Stimulated activated CD4-positive, alpha-beta T cell treated with anti-CD3 and anti-CD28 coated beads, Interleukin-1b, Interleukin-23, amount 100 ng/mL, for 48 hours (primary cell): ENCODE data around the gene SLC16A8.

Experiments used
- DNase-seq: peaks from one replicate; pipeline ENCODE4 v3.0.0-alpha.2; 2020

The SLC16A8 gene

DNA sequence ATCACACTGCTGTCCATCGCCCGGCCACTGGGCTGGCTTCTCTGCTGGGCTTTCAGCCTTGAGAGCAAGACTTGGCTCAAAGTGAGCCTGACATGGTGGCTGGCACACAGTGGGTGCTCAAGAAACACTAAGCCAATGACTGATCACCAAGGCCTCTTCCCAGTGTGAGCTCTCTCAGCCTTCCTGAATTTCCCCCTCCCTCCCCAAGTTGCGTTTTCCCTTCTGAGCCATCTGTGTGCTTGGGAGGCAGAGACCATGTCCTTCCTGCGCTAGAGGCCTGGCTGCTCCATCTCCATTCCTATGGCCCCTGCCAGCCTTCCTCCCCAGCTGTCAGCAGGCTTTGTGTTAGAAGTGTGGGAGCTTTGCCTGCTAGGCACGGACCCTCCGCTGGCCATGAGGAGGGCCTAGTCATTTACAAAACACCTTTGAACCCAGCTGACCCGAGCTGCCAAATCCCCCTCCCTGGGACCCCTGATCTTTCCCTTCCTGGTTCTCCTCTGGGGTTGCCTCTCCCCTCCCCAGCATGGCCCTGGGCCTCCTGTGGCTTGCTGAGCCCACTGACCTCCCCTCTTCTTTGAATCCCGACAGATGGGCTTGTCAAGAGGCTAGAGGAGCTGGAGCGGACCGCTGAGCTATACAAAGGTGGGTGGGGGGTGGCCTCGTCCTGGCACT is 13.6 kb downstream of the SLC16A8 start:
- DNase-seq: no peak

- no peak for DNase-seq
Measured at GRCh38 chr22:38069372-38070249, 14.4 kb downstream of the SLC16A8 start.

- no peak for DNase-seq
Measured at GRCh38 chr22:38068641-38069371, 15.2 kb downstream of the SLC16A8 start.

- no peak for DNase-seq
Measured at GRCh38 chr22:38067761-38068360, 16.1 kb downstream of the SLC16A8 start.

DNA sequence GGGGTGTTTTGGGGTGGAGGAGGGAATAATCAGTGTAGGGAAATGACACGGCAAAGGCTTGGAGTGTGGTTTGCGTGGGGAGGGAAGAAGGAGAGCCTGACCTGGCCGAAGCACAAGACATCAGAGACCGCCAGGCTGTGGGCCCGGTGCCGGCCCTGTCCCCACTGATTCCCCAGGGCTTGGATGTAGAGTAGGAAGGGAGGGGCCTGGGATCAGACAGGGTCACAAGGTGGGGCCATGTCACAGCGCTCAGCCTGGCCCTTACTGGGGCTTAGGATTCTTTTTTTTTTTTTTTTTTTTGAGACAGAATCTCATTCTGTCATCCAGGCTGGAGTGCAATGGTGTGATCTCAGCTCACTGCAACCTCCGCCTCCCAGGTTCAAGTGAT is 17.0 kb downstream of the SLC16A8 start:
- no peak for DNase-seq

DNA sequence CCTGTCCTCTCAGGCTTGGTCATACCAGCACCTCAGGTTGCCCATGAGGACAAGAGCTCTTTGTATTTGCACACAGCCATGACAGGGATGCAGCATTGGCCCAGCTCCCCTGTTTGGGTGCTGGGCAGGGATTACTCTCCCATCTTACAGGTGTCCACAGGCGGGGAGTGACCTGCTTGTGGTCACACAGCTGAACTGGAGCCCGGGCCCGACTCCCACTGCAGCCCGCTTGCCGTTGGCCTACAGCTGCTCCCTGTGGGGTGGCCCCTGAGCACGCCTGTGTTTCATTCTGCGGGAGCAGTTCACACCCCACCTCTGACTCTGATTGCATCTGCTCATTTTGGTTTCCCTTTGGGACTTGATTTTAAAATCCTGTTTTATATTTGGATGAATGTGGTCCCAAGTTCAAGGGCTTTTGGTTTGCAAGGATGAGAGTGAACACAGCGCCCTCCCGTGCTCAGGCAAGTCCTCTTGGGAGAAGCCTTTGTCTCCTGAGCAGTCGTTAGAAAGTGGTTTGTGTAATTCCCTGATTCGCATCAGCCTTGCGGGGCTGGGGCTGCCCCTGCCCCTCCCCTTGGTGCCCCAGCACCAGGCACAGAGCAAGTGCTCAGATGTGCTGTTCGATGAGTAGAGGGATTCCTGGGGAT is 17.5 kb downstream of the SLC16A8 start:
- DNase-seq: no peak

DNA sequence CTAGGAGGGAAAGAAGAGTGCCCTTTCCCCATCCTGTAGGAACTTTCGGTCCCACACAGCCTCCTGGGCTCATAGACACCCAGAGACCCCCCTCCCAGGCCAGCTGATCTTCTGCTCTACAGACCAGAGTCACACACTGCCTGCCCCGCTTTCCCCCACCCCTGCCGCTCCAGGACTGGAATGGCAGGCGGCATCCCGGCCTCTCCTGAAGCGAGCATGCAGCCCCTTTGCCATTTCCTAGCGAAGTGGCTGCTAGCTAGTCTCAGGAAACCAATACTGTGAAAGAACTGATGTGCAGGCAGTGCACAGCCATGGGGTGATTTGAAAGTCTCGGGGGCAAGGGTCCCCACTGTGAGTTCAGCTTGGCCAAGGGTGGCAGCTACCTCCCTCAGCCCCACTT is 18.4 kb downstream of the SLC16A8 start:
- no peak for DNase-seq

DNA sequence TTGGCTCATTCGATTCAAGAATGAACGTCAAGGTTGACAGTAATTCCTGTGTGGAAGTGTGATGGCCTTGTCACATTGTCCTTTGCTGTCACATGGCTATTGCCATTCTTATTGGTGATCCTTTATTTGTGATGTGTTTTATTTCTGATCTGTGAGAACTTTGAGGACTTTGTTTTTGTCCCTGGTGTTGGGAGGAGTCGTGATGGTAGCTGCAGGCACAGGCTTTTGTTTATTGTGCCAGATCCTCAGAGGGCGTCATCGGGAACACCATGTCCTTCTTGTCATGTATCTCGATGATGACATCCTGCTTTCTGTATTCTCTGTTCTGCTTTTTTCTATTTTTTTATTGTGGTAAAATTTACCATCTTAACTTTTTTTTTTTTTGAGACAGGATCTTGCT is 21.2 kb downstream of the SLC16A8 start:
- DNase-seq: no peak

GRCh38 chr22:38056969-38057891 is 26.8 kb downstream of the SLC16A8 start, which contains the start of gene PICK1:
PICK1 (plus strand) TSS chr22:38057404; CDS start chr22:38057810, 406 bp downstream.
- peak; percentile 88 for DNase-seq

DNA sequence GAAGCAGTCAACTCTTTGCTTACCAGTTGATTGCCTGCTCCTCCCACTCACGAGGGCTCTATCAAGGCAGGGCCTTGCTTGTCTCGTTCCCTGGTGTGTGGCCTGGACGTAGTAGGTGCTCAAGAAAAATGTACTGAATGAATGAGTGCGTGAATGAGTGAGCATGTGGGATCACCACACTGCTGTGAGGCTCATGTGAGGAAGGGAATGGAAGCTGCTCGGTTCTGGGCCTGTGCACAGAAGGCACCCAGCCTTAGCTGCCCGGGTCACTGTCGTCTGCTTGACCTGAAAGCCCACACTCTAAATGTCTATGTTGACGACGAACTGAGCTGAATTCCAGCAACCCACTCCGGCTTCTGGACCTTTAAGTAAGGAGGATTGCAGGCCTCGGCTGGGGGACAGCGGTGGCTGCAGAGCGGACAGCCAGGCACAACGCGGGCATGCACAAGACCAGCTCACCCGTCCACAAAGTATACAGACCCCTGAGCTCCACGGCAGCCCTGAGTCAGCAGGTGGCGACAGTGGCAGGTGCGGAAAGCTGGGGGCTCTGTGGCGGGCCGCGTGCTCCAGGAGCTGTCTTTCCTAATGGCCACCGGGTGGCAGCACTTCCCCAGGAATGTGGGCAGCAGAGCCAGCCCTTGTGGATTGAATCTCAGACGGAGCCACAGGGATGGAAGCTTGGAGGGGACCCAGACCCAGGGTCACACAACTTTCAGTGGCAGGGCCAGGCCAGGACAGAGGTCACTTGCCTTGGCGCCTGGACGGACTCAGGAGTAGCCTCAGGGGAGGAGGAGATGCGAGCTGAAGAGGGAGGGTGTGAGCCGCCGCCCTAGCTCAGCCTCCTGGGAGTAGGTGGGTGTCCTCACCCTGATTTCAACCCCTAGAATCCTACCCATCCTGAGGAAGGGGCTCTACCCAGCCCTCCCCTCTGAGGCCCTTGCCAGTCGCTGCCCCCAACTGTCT is 31.8 kb downstream of the SLC16A8 start:
- DNase-seq: peak; percentile 73

DNA sequence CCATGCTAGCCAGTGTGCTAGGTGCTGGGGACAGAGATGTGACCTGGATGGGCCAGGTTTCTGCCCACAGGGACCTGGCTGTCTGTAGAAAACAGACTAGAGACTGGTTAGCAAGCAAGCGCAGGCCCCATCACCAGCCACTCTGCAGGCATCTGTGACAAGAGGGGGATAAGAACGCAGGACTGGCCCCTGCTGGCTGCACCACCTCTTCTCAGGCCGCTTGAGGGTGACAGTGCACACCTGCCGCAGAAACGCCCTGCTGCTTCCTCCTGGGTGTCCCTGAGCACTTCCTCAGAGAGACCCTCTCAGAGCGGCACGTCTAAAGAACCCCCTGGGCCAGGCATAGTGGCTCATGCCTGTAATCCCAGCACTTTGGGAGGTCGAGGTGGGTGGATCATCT is 32.7 kb downstream of the SLC16A8 start:
- no peak for DNase-seq

DNA sequence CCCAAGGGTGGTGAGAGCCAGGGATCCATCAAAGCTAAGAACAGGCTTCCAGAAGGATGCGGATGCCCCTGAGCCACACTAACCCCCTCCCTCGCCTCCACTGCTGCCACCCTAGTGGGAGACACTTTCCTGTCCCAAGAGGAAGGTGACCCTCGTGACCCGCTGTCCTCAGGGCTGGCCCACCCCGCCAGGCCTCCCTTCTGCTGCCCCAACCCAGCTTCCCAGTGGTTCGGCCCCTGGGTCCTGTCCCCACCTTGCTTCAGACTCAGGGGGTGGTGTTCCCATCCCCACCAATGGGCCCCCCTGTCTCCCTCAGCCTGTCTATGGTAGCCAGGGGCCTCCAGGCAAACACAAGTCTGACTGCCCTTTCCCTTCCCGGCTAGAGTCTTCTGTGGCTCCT is 33.3 kb downstream of the SLC16A8 start:
- DNase-seq: no peak

- no peak for DNase-seq
Measured at GRCh38 chr22:38049812-38050619, 34.0 kb downstream of the SLC16A8 start.

DNA sequence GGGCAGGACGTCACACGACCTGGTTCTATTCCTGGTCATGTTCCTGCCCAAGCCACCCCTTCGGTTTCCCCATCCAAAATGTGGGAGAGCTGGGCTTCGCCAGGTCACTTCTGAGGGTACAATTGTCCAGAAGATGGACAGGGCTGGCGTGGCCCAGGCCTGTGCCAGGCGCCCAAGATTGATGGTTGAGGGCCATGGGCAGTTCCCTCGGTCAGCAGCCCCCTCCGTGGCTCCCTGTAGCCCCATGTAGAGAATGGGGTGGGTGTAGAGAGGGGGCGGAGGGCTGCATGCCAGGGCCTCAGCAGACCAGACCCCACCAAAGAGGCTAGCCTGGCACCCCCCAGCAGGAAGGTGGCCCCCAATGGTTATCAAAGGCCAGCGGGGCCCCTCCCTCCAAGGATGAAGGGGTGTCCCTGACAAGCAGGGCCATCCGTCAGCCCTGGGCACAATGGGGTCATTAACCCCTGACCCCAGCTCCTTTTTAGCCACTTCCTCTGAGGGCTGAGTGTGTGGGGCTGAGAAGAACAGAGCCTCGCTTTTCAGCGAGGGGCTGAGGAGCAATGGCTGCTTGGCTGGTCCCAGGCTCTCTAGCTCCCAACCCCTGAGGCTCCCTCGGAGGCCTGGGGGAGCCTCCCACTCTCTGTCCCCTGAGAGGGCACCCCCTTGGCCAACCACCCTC is 37.8 kb downstream of the SLC16A8 start:
- DNase-seq: no peak

- DNase-seq: no peak
Measured at GRCh38 chr22:38043151-38044039, 40.6 kb downstream of the SLC16A8 start.

DNA sequence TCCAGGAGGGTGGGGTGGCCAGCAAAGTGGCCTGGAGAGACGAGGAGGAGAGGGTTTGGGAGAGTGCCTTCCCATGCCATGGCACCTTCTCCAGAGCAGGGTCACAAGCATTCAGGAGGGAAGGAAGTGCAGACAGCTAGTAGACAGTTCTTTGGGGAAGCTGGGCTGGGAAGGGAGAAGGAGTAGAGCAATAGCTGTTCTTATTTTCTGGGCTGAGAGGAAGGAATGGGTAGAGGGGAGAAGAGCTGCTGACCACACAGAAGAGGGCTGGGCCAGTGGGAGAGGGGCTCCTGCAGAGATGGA is 41.5 kb downstream of the SLC16A8 start:
- DNase-seq: no peak

DNA sequence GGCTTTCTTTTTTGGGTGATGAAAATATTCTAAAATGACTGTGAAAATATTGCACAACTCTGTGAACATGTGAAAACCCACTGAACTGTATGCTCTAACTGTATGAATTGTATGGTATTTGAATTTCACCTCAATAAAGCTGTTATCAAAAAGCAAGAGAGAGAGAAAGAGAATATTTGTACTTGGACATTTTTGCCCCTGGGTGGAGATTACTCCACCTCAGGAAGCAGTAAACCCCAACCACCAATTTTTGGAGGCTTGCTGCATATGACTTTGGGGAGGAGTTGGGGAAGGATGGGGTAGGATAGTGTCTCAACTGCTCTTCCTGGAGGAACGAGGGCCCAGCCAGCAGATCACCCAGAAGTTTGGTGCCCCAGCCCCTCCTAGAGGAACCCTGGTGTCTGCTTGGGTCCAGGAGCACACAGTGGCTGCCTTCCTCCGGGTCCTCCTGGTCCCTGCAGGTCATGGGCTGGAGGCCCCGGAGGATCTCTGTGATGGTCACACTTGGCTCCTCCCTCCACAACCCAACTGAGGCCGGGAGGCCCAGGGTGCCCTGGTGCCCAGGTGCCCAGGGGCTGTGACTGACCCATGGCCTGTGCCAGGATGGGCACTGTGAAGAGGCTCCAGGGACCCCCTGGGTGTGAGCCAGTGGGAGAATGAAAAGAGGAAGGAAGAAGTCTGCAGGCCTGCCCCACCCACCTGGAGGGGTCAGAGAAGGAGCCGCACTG is 42.1 kb downstream of the SLC16A8 start:
- no peak for DNase-seq
